KBM-7 (cell line): ENCODE data around the gene HES5.
"Not testable (repeated sequence)": the region's sequence is repeated elsewhere in the genome, so short reads cannot be mapped to it uniquely, and the experiment has no call there.

Experiments
- DNase-seq: peaks from one replicate; pipeline ENCODE4 v3.0.0-alpha.2; 2015
- in situ Hi-C: fragments of 300-500 bp; cut with MboI; formaldehyde crosslinking; loops from 2 replicates; pipeline ENCODE4 v1.14.3; 2020; ENCODE audit warnings: low sequenced_read_pairs, low pct_unique_long_range_greater_than_20kb, mixed read lengths

HES5 gene

GRCh38 chr1:2550309-2550861 is 20.3 kb upstream of the HES5 start:
- DNase-seq, in situ Hi-C loops: not testable (repeated sequence)

GRCh38 chr1:2549367-2550029 is 19.4 kb upstream of the HES5 start:
- in situ Hi-C loops, DNase-seq: not testable (repeated sequence)

- in situ Hi-C loops, result no loop called here
- DNase-seq, result peak; percentile 81
Measured at GRCh38 chr1:2548068-2548589, 18.1 kb upstream of the HES5 start.

DNA sequence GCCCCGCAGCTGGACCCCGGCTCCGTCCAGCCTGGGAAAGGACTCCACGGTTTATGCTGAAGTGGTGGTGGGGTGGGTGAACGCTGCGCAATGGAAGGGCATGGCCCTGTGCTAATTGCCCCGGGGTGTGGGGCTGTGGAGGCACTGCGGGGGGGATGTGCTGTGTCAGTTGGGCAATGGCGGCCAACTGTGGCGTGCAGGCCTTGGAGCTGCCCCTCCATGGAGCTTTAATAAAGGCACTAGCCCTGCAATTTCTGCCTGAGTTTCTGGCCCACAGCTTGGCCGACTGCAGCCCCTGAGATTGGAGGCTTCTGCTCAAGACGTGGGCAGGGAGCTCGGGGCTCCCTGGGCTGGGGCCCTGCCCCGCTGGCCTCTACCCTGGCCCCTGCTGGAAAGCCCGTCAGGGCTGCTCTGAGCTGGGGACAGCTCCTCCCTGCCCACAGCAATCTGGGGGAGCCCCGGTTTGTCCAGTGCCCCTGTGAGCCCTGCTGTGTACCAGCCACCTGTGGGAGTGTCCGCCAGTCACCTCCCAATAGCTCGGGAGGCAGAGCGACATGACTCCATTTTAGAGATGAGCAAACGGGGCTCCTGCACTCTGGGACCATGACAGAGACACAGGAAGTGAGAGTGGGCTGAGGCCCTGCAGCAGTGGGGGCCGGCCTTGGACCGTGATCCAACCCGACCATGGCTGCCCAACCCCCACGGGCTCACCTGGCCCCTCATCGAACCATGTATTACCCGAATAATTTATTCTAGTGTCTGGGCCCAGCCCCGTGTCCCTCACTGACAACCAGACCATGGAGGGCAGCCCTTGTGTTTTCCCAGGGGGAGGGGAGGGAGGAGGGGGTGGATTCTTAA is 17.4 kb upstream of the HES5 start:
- no peak for DNase-seq
- in situ Hi-C loops, result no loop called here

DNA sequence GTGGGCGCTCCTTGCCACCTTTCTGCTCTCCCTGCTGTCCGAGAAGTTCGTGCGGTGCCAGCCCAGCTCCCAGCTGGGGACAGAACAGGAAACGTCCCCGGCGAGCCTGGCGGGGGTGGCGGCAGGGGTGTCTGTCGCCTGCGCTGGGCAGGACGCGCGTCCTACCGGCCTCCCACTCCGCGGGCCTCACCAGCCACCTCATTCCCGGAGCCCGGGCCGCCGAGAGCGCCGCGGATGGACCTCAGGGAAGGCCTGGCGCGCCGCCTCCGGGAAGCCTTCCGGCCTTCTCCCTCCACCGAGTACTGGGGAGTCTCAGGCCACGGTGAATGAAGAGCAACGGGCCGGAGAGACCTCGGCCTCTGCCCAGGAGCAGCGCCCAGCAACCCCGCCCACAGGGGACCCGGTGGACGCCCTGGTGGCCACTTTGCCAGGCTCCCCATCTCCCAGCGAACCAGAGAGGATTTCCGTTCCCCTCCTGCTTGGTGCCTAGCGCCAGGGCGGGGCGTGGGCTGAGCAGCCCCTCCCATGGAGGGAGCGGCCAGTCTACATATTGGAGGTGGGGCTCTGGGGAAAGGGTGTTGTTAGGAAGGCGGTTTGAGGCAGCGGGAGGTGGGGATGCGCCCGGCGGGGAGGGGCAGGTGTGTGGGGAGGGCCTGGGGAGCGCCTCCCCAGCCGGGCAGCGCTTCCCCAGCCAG is 16.6 kb upstream of the HES5 start:
- DNase-seq, result peak; percentile 91
- in situ Hi-C loops, result no loop called here

GRCh38 chr1:2545754-2546514 is 15.9 kb upstream of the HES5 start:
- in situ Hi-C loops, result no loop called here
- peak; percentile 74 for DNase-seq

GRCh38 chr1:2544875-2545640 is 15.0 kb upstream of the HES5 start:
- in situ Hi-C loops, result no loop called here
- DNase-seq, result no peak

DNA sequence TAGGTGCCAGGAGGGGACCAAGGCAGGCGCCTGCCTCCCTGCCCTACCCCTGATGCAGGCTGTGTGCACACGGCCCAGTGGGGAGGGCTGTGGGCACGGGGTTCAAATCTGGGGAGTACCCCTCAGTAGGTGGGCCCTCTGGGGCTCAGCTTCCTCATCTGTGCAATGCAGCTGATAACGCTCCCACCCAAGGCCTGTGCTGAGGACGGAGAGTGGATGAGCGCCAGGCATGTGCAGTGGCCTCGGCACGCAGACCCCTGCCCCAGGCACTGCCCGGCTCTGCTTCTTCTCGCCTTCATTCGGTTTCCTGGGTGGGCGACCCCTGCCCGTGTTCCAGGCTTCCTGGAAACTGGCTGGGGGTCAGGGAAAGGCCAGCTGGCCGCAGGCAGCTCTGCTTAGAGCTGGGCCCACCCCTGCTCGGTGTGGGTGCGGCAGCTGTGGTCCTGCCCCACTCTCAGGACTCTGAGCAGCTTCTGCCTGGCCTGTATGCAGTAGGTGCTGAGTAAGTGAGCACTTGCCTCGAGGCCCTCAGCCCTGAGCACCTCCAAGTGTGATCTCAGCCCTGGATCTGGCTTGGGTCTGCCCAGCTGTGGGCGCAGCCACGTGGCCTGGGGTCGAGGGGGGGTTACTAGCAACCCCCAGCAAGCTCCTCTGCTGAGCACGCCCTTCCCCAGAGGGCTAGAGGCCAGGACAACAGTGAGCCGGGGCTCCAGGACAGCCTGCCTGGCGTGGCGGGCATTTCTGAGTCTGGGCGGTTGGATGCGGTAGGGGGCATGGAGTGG is 14.2 kb upstream of the HES5 start:
- in situ Hi-C loops, result no loop called here
- DNase-seq, result no peak

GRCh38 chr1:2543543-2544092 is 13.6 kb upstream of the HES5 start:
- in situ Hi-C loops, result no loop called here
- DNase-seq, result no peak

DNA sequence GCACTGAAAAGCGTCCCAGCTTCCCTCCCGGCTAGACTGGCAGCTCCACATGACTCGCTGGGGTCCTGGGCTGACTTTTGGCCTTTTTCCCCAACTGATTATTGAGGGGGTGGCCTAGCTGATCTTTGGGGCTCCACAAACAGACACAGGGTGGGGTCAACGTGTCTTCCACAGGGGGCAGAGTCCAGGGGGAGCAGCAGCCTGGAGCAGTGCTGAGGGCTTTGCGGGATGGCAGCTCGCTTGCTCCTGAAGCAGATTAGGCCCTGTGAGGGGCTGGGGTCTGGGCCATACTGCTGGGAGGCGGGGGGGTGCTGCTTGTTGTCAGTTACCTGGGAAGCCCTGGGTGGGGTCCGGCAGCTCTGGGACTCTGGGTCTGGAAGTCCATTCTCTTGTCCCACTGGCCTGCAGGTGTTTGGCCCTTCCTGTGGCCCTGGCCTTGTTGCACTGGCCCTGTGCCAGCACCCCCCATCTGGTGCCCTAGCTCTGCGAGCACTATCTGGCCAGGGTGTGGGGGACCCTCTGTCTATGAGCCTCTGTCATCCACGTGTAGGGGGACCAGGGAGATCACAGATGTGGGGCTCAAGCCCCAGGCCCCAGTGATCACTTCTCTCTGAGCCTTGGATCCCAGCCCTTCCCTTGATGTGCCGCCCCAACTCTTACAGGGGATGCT is 12.3 kb upstream of the HES5 start:
- in situ Hi-C loops, result no loop called here

DNA sequence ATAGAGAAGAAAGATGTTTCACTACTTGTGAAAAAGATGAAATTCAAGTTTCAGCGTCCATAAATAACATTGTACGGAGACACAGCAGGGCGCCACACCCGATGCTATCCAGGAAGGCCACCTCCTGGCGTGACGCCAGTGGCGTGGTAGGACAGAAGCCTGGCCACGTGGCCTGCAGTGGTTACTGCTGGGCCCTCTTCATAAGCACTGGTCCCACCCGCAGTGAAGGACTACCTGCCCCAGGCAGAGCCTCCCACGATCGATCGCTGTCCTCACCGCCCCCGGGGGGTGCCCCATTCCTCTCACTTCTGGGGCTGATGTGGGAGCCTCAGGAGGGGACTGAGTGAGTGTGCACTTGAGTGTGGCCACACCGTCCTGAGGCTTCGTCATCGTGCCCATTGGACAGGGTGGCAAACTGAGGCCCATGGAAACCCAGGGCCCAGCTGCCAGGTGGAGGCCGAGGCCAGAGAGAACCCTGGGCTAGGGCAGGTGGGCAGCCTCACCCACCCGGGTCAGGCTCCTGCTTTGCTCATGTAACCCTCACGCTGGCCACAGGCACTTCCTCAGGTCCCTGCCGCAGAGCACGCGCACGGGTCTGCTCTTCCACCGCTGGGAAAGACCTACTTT is 11.7 kb upstream of the HES5 start:
- DNase-seq, result no peak
- in situ Hi-C loops, result no loop called here

More for the DNA sequence above, 12.3 kb upstream of the HES5 start:
- no peak for DNase-seq

DNA sequence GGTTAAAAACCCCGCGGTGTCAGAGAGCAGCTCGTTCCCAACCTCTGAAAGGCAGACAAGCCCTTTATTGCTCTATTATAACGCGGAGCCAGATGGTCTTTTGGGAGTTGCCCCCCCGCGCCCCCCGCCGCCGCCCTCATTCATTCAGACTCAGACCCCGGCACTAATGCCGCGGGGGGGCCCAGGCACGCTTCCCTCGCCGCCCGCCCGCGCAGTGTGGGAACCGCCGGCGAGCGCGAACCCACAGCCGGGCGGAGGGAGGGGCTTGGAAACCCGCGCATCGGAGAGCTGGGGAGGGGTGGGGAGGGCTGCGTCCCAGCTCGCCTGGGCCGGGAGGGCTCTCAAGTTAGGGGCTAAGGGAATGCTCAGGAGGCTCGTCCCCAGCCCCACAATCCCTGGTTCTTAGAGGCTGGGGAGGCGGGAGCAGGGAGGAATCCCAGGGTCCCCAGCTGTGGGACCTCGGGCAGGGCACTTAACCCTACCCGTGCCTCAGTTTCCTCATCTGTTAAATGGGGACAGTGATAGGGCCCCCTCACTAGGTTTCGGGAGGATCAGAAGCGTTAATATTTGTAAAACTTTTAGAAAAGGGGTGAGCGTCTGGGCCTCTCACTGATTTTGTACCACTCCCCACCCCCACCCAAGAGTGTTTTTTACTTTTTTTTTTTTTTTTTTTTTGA is 10.9 kb upstream of the HES5 start:
- in situ Hi-C loops, result no loop called here
- no peak for DNase-seq

DNA sequence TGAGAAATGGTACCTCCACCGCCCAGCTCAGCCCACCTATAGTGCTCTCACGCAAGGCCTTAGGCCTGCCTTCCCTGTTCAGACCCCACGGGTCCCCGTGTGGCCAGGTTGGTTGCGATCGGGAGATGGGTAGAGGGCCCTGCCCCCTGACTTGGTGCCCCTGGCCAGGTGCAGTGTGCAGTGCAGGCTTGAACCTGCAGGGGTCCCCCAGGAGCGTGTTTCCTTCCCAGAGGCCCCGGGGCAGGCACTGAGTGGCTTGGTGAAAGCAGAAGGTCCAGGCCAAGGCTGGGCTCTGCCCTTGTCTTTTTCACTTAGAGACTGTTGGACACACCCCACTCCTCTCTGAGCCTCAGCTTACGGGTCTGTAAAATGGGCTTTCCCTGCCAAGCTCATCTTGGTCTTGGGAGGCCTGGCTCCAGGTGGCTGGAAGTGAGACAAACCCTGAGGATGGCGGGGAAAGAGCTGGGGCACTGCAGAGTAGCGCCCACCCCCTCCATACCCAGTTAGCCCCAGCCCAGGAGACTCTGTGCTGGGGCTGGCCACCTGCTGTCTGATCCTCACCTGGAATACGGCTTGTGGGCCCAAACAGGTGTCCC is 9.3 kb upstream of the HES5 start:
- peak; percentile 56 for DNase-seq
- in situ Hi-C loops, result no loop called here

DNA sequence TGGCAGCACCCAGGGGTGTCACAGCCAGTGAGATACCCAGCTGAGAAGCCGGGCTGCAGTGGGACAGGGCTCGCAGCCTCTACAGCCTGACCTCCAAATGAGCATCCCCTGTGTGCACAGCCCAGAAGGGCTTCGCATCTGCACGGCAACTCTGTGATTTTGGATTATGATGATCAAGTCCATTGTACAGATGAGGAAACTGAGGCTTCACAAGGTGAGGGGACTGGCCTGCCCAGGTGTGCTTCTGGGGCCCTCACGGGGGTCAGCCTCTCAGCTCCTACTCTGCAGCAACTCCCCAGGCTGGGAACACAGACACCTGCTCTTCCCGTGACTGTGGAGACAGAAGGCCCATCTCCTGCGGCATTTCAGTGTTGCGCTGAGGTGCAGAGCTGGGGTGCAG is 8.8 kb upstream of the HES5 start:
- in situ Hi-C loops, result no loop called here
- DNase-seq, result no peak

DNA sequence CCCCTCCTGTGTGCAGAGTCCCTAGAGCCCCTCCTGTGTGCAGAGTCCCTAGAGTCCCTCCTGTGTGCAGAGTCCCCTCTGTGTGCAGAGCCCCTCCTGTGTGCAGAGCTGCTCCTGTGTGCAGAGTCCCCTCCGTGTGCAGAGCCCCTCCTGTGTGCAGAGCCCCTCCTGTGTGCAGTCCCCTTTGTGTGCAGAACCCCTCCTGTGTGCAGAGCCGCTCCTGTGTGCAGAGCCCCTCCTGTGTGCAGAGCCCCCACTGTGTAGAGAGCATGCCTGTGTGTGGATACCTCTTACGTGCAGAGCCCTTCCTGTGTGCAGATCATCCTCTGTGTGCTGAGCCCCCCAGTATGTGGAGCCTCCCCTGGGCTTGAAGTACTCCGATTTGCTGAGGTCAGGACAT is 8.3 kb upstream of the HES5 start:
- in situ Hi-C loops, result no loop called here
- DNase-seq, result no peak

DNA sequence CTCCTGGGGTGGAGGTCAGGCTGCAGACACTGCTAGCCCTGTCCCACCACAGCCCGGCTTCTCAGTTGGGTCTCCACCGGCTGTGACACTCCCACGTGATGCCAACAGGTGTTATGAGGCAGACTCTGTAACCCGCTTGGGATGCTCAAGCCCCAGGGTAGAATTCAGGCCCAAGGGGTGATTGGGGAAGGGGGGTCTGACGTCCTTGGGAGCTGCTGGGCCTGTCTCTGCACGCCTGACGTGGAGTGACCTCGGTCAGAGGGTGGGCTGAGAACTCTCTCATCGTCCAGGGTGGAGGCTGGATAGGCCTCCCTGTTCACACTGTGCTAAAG is 7.7 kb upstream of the HES5 start:
- no peak for DNase-seq
- in situ Hi-C loops, result no loop called here
